Thyroid gland (tissue), 4 donors: ENCODE data around the gene KCNG2. TPM values are rescaled to one million over a fixed set of nuclear protein-coding genes. Genes with fewer than 3 reads are reported as not detected.

Experiments
- DNase-seq, 2 donors: peaks; one replicate each; pipeline ENCODE4 v3.0.0-alpha.2; 2019
- H3K27ac ChIP-seq, 3 donors: fragments of 200-600 bp; sonication (generic); 1 replicate in 2 of 3; 2 replicates in 1 of 3; pipeline ENCODE4 v1.5.1; 2016 to 2019; ENCODE audit warnings: mild to moderate bottlenecking in 1 of 3, moderate library complexity in 1 of 3
- H3K27me3 ChIP-seq: fragments of 200-600 bp; sonication (generic); one replicate; pipeline ENCODE4 v1.5.1; 2019
- H3K36me3 ChIP-seq, 2 donors: fragments of 200-600 bp; sonication (generic); one replicate each; pipeline ENCODE4 v1.5.1; 2016 to 2019
- H3K4me1 ChIP-seq, 2 donors: fragments of 200-600 bp; sonication (generic); one replicate each; pipeline ENCODE4 v1.5.1; 2017 to 2019
- H3K4me3 ChIP-seq, 3 donors: fragments of 200-600 bp; sonication (generic); replicated peaks in 1 of 3; 1 replicate in 2 of 3; 2 replicates in 1 of 3; pipeline ENCODE4 v1.5.1; 2016; ENCODE audit warnings: mild to moderate bottlenecking in 1 of 3
- H3K9me3 ChIP-seq: fragments of 200-600 bp; sonication (generic); one replicate; pipeline ENCODE4 v1.5.1; 2017
- CTCF ChIP-seq, 6 experiments: fragments of 200-600 bp in 3 of 6; fragments of 450-650 bp in 3 of 6; sonication (generic) in 3 of 6; IDR thresholded peaks; one replicate each; pipeline ENCODE4 v1.5.1; 2016 to 2019; ENCODE audit warnings: antibody characterized with exemption in 6 of 6, mild to moderate bottlenecking in 2 of 6, inconsistent platforms in 1 of 6, moderate library complexity in 1 of 6
- POLR2A ChIP-seq, 2 donors: fragments of 450-650 bp; IDR thresholded peaks; one replicate each; pipeline ENCODE4 v1.6.1; 2017; ENCODE audit warnings: antibody characterized with exemption in 2 of 2, mild to moderate bottlenecking in 2 of 2, moderate library complexity in 1 of 2
- WGBS, 2 donors: methylation state at CpG; one replicate each; pipeline ENCODE4 v1.1.5; 2017; 5-methylcytosine and 5-hydroxymethylcytosine counted together
- intact Hi-C: fragments of 100-400 bp; cut with DNase I; formaldehyde crosslinking; loops from one replicate; pipeline ENCODE4 v1.15.1; 2023
- total RNA-seq, 4 donors: library from RNA; depleted of rRNA; stranded (reverse); fragments of >200 nt; gene quantifications; one replicate each; pipeline ENCODE4 v1.2.3, GENCODE V29; 2016

The KCNG2 gene
- total RNA-seq, 4 donors from 2014 or later, result 0.22 TPM; not detected in 3

- no peak overlapping the region for H3K4me3 ChIP-seq
- H3K36me3 ChIP-seq, result no peaks in the 10 kb centered on the region
- H3K4me1 ChIP-seq, result no peaks in the 10 kb centered on the region
- intact Hi-C loops, result no loop called here
- WGBS, 2 donors, result 92% methylated on average over 12 of the region's 12 CpGs
- TF ChIP-seq CTCF (IDR thresholded peaks at IDR 0.05) (no peak), POLR2A (IDR thresholded peaks at IDR 0.05) (no peak)
- no peak overlapping the region for H3K27ac ChIP-seq
- DNase-seq, result no peak
- H3K9me3 ChIP-seq, result no peaks in the 10 kb centered on the region
- H3K27me3 ChIP-seq, result no peaks in the 10 kb centered on the region
Observed at GRCh38 chr18:79879566-79879965, 81.8 kb downstream of the KCNG2 start.

GRCh38 chr18:79881695-79882094, 84.0 kb downstream of the KCNG2 start:
- intact Hi-C loops, result no loop called here
- no peak overlapping the region for H3K4me3 ChIP-seq
- no peaks in the 10 kb centered on the region for H3K4me1 ChIP-seq
- no peak for DNase-seq
- H3K36me3 ChIP-seq, result no peaks in the 10 kb centered on the region
- WGBS, 2 donors, result 86 to 93% methylated on average over 11 of the region's 11 CpGs
- H3K9me3 ChIP-seq, result no peaks in the 10 kb centered on the region
- no peak overlapping the region for H3K27ac ChIP-seq
- no peaks in the 10 kb centered on the region for H3K27me3 ChIP-seq
- TF ChIP-seq CTCF (IDR thresholded peaks at IDR 0.05), result no peak
- TF ChIP-seq POLR2A (IDR thresholded peaks at IDR 0.05), result no peak

GRCh38 chr18:79882522-79883241, 84.9 kb downstream of the KCNG2 start:
- H3K27ac ChIP-seq, result no peak overlapping the region
- no peaks in the 10 kb centered on the region for H3K9me3 ChIP-seq
- no peaks in the 10 kb centered on the region for H3K4me1 ChIP-seq
- H3K4me3 ChIP-seq, result no peak overlapping the region
- WGBS, 2 donors, result 96 to 97% methylated on average over 66 to 68 of the region's 68 CpGs
- H3K36me3 ChIP-seq, result no peaks in the 10 kb centered on the region
- DNase-seq, result no peak
- intact Hi-C loops, result no loop called here
- TF ChIP-seq POLR2A (IDR thresholded peaks at IDR 0.05), result no peak
- no peak for TF ChIP-seq CTCF (IDR thresholded peaks at IDR 0.05)
- H3K27me3 ChIP-seq, result no peaks in the 10 kb centered on the region

- no peak overlapping the region for H3K27ac ChIP-seq
- 93% methylated on average over 31 of the region's 31 CpGs for WGBS, 2 donors
- no peaks in the 10 kb centered on the region for H3K27me3 ChIP-seq
- TF ChIP-seq POLR2A (IDR thresholded peaks at IDR 0.05) (no peak), CTCF (IDR thresholded peaks at IDR 0.05) (no peak)
- no peak overlapping the region for H3K4me3 ChIP-seq
- H3K9me3 ChIP-seq, result no peaks in the 10 kb centered on the region
- no peaks in the 10 kb centered on the region for H3K4me1 ChIP-seq
- no peaks in the 10 kb centered on the region for H3K36me3 ChIP-seq
- DNase-seq, result no peak
- intact Hi-C loops, result no loop called here
Observed at GRCh38 chr18:79883461-79884293, 85.9 kb downstream of the KCNG2 start.
